Right ventricle myocardium inferior (tissue), 1 donor: ENCODE results near the gene HOXC5. TPM values are rescaled to one million over a fixed set of nuclear protein-coding genes. Genes with fewer than 3 reads are reported as not detected.
"Not testable (repeated sequence)": the region's sequence is repeated elsewhere in the genome, so short reads cannot be mapped to it uniquely, and the experiment has no call there.

Experiments
- ATAC-seq: fragments of 200-7000 bp; cut with Tn5 transposase; one replicate; pipeline ENCODE4 v1.9.1; 2020; ENCODE audit warnings: mild to moderate bottlenecking, moderate library complexity
- DNase-seq: peaks from one replicate; pipeline ENCODE4 v3.0.0; 2021; ENCODE audit errors: missing footprints
- intact Hi-C: fragments of 100-400 bp; cut with DNase I; formaldehyde crosslinking; loops from one replicate; pipeline ENCODE4 v1.11.0; 2022
- total RNA-seq: library from RNA; stranded (reverse); fragmentation: NEBNext Ultra II Directional; extraction: Animal tissue kit (Norgen Biotek cat#: 25700); gene quantifications from one replicate; pipeline ENCODE4 v1.2.1, GENCODE V29; 2021
- donor health status: DM: no; HTN: yes; CAD: no; lungs with severe emphysema.

The HOXC5 gene
- total RNA-seq, 1 donor from 2014 or later: not detected

- DNase-seq (no peak), ATAC-seq (no peak)
- intact Hi-C loops: no loop called here
Observed at GRCh38 chr12:54038284-54038870, 5.5 kb downstream of the HOXC5 start.

- DNase-seq (no peak), ATAC-seq (no peak)
Observed at GRCh38 chr12:54038871-54039414, 6.1 kb downstream of the HOXC5 start.

GRCh38 chr12:54039417-54040147 is 6.7 kb downstream of the HOXC5 start:
- no peak for DNase-seq

More at GRCh38 chr12:54038871-54039414, 6.1 kb downstream of the HOXC5 start:
- intact Hi-C loops: no loop called here

GRCh38 chr12:54040148-54040494 is 7.3 kb downstream of the HOXC5 start:
- intact Hi-C loops: no loop called here
- no peak for ATAC-seq
- DNase-seq: no peak

More at GRCh38 chr12:54039417-54040147, 6.7 kb downstream of the HOXC5 start:
- intact Hi-C loops: no loop called here
- peak; percentile 33 for ATAC-seq

- ATAC-seq (no peak), DNase-seq (no peak)
- intact Hi-C loops: no loop called here
Observed at GRCh38 chr12:54040648-54041047, 7.8 kb downstream of the HOXC5 start.

- DNase-seq: no peak
- no peak for ATAC-seq
- intact Hi-C loops: no loop called here
Observed at GRCh38 chr12:54041097-54041690, 8.3 kb downstream of the HOXC5 start.

GRCh38 chr12:54042033-54042432 is 9.2 kb downstream of the HOXC5 start:
- DNase-seq, ATAC-seq, intact Hi-C loops: not testable (repeated sequence)

GRCh38 chr12:54042970-54043853 is 10.4 kb downstream of the HOXC5 start:
- no peak for DNase-seq
- no peak for ATAC-seq
- intact Hi-C loops: no loop called here

- intact Hi-C loops: no loop called here
- DNase-seq (no peak), ATAC-seq (no peak)
Observed at GRCh38 chr12:54044425-54045103, 11.7 kb downstream of the HOXC5 start.

GRCh38 chr12:54045401-54045800 is 12.6 kb downstream of the HOXC5 start:
- DNase-seq (no peak), ATAC-seq (no peak)

GRCh38 chr12:54045868-54046521 is 13.1 kb downstream of the HOXC5 start:
- intact Hi-C loops: no loop called here
- ATAC-seq: no peak

More at GRCh38 chr12:54045401-54045800, 12.6 kb downstream of the HOXC5 start:
- intact Hi-C loops: no loop called here

GRCh38 chr12:54046809-54047159 is 13.9 kb downstream of the HOXC5 start:
- ATAC-seq (no peak), DNase-seq (no peak)
- intact Hi-C loops: no loop called here

More at GRCh38 chr12:54045868-54046521, 13.1 kb downstream of the HOXC5 start:
- DNase-seq: no peak

GRCh38 chr12:54047160-54047963 is 14.5 kb downstream of the HOXC5 start:
- ATAC-seq (no peak), DNase-seq (no peak)
- intact Hi-C loops: no loop called here

- DNase-seq: no peak
- intact Hi-C loops: no loop called here
- ATAC-seq: no peak
Observed at GRCh38 chr12:54047964-54048303, 15.1 kb downstream of the HOXC5 start.

- intact Hi-C loops: no loop called here
- DNase-seq: no peak
- ATAC-seq: no peak
Observed at GRCh38 chr12:54048406-54049093, 15.7 kb downstream of the HOXC5 start.

- intact Hi-C loops: no loop called here
- no peak for ATAC-seq
- no peak for DNase-seq
Observed at GRCh38 chr12:54049108-54049507, 16.3 kb downstream of the HOXC5 start.

GRCh38 chr12:54050482-54050810 is 17.6 kb downstream of the HOXC5 start:
- ATAC-seq (no peak), DNase-seq (no peak)

More at GRCh38 chr12:54050482-54050810, 17.6 kb downstream of the HOXC5 start:
- intact Hi-C loops: no loop called here
